Measurements from ENCODE around the gene COG6. TPM values are rescaled to one million over a fixed set of nuclear protein-coding genes. Genes with fewer than 3 reads are reported as not detected.

COG6 gene
- total and polyA plus RNA-seq, 2 of the 13 experiments (the other 11 are each of a cell fraction or from before 2014, with no cell fraction given), result 23.5 to 26.1 TPM

DNA sequence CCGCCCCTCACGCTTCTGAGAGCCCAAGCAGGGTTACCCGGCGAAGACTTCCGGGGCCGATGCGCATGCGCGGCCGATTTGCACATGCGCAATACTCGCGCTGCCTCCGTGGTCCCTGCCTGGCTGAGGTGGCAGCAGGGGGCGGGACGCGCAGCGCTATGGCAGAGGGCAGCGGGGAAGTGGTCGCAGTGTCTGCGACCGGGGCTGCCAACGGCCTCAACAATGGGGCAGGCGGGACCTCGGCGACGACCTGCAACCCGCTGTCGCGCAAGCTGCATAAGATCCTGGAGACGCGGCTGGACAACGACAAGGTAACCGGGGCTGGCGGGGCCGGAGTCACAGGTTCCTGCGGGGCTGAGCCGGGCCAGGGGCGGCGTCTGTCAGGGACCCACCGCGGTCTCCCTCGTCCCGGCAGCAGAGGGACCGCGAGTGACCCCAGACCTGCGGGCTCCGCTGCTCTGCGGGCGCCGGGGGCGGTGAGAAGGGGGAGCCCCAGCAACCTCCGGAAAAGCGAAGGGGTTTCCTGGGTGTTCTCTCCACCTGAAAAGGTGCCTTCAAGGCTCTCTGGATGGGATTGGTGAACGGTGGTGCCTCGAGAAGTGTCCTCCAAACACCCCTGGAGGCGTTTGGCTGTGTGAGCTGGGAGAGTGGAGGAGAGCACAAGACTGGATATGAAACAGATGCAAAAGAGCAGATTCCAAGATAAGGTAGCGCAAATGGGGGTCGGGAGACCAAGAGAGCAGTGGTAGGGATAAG lies at the start of gene COG6 (continued):
- TF ChIP-seq ZBTB38 (CRISPR knock-in tag; IDR thresholded peaks at IDR 0.05), result peak; percentile 56; the same call in 1 of the 2 replicates
- peak; percentile 23; the same call in 1 of the 2 replicates for TF ChIP-seq ZNF274 (CRISPR knock-in tag; IDR thresholded peaks at IDR 0.05)
- TF ChIP-seq BORCS8-MEF2B (CRISPR knock-in tag; IDR thresholded peaks at IDR 0.05), result peak; percentile 75; the same call in 1 of the 2 replicates
- TF ChIP-seq ERF (CRISPR knock-in tag; IDR thresholded peaks at IDR 0.05), result 0 out of 2 replicates have a peak, but pooled peaks have one; percentile 34
- TF ChIP-seq NFRKB (IDR thresholded peaks at IDR 0.05), result no peak
- TF ChIP-seq, protein P1, sequence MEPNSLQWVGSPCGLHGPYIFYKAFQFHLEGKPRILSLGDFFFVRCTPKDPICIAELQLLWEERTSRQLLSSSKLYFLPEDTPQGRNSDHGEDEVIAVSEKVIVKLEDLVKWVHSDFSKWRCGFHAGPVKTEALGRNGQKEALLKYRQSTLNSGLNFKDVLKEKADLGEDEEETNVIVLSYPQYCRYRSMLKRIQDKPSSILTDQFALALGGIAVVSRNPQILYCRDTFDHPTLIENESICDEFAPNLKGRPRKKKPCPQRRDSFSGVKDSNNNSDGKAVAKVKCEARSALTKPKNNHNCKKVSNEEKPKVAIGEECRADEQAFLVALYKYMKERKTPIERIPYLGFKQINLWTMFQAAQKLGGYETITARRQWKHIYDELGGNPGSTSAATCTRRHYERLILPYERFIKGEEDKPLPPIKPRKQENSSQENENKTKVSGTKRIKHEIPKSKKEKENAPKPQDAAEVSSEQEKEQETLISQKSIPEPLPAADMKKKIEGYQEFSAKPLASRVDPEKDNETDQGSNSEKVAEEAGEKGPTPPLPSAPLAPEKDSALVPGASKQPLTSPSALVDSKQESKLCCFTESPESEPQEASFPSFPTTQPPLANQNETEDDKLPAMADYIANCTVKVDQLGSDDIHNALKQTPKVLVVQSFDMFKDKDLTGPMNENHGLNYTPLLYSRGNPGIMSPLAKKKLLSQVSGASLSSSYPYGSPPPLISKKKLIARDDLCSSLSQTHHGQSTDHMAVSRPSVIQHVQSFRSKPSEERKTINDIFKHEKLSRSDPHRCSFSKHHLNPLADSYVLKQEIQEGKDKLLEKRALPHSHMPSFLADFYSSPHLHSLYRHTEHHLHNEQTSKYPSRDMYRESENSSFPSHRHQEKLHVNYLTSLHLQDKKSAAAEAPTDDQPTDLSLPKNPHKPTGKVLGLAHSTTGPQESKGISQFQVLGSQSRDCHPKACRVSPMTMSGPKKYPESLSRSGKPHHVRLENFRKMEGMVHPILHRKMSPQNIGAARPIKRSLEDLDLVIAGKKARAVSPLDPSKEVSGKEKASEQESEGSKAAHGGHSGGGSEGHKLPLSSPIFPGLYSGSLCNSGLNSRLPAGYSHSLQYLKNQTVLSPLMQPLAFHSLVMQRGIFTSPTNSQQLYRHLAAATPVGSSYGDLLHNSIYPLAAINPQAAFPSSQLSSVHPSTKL (CRISPR knock-in tag; IDR thresholded peaks at IDR 0.05), result peak; percentile 53
- peak; percentile 72; the same call in 1 of the 2 replicates for TF ChIP-seq KMT2A (CRISPR knock-in tag; IDR thresholded peaks at IDR 0.05)
- TF ChIP-seq SALL1 (CRISPR knock-in tag; IDR thresholded peaks at IDR 0.05), result peak; percentile 79
- TF ChIP-seq TEAD3 (CRISPR knock-in tag; optimal IDR thresholded peaks at IDR 0.05; ENCODE audit: borderline replicate concordance), result peak; percentile 28
- TF ChIP-seq, protein P2, sequence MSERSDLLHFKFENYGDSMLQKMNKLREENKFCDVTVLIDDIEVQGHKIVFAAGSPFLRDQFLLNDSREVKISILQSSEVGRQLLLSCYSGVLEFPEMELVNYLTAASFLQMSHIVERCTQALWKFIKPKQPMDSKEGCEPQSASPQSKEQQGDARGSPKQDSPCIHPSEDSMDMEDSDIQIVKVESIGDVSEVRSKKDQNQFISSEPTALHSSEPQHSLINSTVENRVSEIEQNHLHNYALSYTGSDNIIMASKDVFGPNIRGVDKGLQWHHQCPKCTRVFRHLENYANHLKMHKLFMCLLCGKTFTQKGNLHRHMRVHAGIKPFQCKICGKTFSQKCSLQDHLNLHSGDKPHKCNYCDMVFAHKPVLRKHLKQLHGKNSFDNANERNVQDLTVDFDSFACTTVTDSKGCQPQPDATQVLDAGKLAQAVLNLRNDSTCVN (CRISPR knock-in tag; IDR thresholded peaks at IDR 0.05; ENCODE audit: borderline replicate concordance), result peak; percentile 51; the same call in 1 of the 2 replicates
- TF ChIP-seq MAFK (conservative IDR thresholded peaks at IDR 0.05 in 1 of 2, IDR thresholded peaks at IDR 0.05 in 1 of 2; ENCODE audit: low read length in 2 of 2), result no peak
- TF ChIP-seq, protein P3, sequence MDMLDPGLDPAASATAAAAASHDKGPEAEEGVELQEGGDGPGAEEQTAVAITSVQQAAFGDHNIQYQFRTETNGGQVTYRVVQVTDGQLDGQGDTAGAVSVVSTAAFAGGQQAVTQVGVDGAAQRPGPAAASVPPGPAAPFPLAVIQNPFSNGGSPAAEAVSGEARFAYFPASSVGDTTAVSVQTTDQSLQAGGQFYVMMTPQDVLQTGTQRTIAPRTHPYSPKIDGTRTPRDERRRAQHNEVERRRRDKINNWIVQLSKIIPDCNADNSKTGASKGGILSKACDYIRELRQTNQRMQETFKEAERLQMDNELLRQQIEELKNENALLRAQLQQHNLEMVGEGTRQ (IDR thresholded peaks at IDR 0.05; ENCODE audit: low read depth, low read length), result no peak
- TF ChIP-seq, protein P3 (CRISPR knock-in tag; IDR thresholded peaks at IDR 0.05; ENCODE audit: borderline replicate concordance), result no peak
- no peak for TF ChIP-seq ZNF205 (CRISPR knock-in tag; IDR thresholded peaks at IDR 0.05)
- no peak for TF ChIP-seq PAX8 (CRISPR knock-in tag; IDR thresholded peaks at IDR 0.05; ENCODE audit: borderline replicate concordance)
- no peak for TF ChIP-seq SMYD3 (CRISPR knock-in tag; IDR thresholded peaks at IDR 0.05)
- TF ChIP-seq HMG20B (CRISPR knock-in tag; conservative IDR thresholded peaks at IDR 0.05), result no peak
- no peak for TF ChIP-seq ZNF644 (CRISPR knock-in tag; IDR thresholded peaks at IDR 0.05; ENCODE audit: low read depth)
- 0 out of 2 replicates have a peak, but pooled peaks have one; percentile 79 for TF ChIP-seq ZNF616 (CRISPR knock-in tag; IDR thresholded peaks at IDR 0.05; ENCODE audit: low read depth)
- TF ChIP-seq ZNF567 (CRISPR knock-in tag; IDR thresholded peaks at IDR 0.05; ENCODE audit: borderline replicate concordance), result no peak
- no peak for TF ChIP-seq HHEX (CRISPR knock-in tag; IDR thresholded peaks at IDR 0.05)
- TF ChIP-seq FOXA1 (IDR thresholded peaks at IDR 0.05), result no peak
- 0 out of 2 replicates have a peak, but pooled peaks have one; percentile 15 for TF ChIP-seq FOXA1 (CRISPR knock-in tag; IDR thresholded peaks at IDR 0.05)
- no peak for TF ChIP-seq ZNF430 (CRISPR knock-in tag; IDR thresholded peaks at IDR 0.05)
- TF ChIP-seq ZNF501 (CRISPR knock-in tag; IDR thresholded peaks at IDR 0.05), result peak; percentile 92
- peak; percentile 92 for TF ChIP-seq GABPB1 (CRISPR knock-in tag; IDR thresholded peaks at IDR 0.05)

All from HepG2 (cell line).